HG02798 (cell line): ENCODE measurements around the gene PRKCA.

ENCODE experiments used
- ATAC-seq: cut with Tn5 transposase; IDR thresholded peaks from one replicate; pipeline ENCODE4 v1.9.1; 2021; ENCODE audit warnings: mild to moderate bottlenecking; ENCODE audit not compliant: unreplicated experiment, poor library complexity

Gene PRKCA

DNA sequence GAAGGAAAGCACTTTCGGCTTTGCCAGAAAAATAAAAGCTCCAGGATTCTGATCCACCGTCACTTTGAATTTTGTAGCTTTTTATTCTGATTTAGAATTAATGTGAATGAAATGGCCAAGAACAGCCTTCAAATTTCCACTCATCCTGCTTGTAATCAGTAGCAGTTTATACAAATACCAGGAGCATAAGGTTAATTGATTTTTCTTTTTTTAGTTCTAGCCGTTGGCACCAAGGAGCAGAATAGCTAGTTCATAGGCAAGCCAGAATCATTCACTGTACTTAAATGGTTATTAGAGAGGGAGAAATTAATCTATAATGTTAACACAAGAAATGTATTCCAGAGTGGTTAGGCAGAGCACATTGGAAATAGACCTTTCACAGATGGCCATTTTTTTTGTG is 491.4 kb downstream of the PRKCA start:
- no peak for ATAC-seq

DNA sequence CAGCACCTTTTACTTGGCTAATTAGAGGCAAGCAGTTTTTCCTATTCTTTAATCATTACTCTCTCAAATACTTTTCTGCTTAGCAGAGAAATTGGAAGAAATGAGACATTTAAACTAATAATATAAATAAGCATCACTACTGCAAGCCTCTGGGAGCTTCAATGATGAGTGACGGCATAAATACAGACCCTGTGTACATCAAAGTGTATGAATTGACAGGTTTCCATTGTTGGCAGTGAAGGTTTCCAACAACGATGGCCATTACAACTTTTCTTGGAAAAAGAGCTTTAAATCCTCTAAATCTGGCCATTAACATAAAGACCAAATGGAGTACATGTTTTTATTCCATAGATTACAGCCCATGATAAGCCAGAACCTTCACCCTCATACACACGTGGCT is 493.1 kb downstream of the PRKCA start:
- no peak for ATAC-seq

DNA sequence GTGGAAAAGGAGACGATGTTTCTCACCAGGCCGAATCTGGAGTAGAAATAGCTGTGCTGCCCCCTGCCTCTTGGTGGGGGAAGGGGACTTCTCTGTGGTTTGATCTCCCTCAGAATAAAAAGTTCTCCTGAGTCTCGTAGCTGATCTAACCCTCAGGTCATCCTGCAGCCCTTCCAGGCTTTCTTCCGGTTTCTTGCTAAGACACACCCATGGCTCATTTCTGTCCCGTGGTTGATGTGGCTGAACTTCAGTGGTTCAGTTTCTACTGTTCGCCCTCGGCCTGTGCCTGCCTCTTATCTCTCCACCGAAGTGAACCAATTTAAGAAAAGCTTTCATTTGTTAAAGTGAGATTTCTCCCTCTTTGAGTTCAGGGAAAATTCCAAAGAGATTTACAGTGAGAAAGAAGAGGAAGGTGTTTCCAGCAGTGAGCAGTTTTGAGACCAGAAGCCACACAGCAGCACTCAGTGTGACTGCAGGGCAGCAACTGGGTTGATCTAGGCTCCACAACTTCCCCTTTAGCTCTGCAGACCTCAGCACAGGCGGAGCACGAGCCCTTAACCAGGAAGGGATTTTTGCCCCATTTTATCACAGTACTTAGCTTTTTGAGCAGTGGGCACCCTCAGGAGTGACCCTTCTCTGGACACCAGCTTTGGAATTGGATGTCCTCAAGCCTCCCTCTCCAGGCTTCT is 497.6 kb downstream of the PRKCA start:
- ATAC-seq, result no peak

DNA sequence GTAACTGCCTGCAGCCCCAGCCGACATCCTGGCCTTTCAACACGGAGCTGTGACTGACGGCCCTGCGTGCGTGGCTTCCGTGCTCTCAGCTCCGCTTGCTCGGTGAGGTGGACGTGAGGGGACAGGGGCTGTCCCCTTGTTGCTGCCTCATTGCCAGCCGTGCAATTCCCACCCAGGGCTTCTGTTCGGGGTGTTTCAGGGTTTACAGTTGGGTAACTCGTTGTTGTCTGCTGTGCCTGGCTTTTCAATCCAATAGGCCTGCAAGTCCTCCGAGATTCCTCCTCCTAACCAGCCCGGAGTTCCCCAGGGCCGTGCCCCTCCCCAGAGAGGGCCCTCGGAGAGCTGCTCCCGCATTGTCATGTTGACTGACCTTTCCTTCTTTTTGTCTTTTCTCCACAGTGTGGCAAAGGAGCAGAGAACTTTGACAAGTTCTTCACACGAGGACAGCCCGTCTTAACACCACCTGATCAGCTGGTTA is 501.1 kb downstream of the PRKCA start:
- no peak for ATAC-seq

DNA sequence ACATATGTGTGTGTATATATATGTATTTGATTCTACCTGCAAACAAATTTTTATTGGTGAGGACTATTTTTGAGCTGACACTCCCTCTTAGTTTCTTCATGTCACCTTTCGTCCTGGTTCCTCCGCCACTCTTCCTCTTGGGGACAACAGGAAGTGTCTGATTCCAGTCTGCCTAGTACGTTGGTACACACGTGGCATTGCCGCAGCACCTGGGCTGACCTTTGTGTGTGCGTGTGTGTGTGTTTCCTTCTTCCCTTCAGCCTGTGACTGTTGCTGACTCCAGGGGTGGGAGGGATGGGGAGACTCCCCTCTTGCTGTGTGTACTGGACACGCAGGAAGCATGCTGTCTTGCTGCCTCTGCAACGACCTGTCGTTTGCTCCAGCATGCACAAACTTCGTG is 503.2 kb downstream of the PRKCA start:
- no peak for ATAC-seq

DNA sequence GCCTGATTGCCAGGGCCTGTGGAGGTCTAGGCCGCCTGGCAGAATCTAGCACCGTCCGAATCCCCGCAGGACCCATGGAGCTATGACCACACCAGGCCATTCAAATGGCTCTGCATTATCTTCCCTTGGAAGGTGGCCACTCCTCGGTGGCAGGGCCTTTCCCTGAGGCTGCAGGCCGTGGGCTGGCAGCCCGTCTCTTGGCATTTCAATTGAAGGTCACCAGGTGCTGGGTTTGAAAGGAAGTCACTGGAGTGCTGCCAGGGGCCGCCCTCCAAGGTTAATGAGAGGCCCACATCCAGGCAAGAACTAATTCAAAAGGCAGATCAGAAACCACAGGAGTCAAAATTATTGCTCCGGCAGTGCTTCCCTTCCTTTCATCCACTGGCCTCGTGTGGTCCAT is 504.8 kb downstream of the PRKCA start:
- no peak for ATAC-seq

DNA sequence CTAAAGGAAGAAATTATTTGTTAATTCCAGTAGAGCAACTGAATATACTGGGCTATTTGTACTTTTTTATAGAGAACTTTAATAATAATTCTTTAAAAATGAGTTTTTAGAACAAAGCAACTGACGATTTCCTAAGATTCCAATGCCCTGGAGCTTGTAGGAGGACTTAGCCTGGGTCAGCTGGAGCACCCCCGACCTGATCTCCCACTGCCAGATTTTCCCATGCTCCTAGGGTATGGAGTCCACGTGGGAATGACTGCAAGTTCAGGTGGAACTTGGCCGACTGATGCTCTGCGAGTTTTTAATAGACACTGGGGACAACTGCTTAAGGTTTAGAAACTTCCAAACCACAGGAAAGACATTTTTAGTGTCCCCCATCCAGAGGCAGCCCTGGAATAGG is 507.0 kb downstream of the PRKCA start:
- ATAC-seq, result no peak

DNA sequence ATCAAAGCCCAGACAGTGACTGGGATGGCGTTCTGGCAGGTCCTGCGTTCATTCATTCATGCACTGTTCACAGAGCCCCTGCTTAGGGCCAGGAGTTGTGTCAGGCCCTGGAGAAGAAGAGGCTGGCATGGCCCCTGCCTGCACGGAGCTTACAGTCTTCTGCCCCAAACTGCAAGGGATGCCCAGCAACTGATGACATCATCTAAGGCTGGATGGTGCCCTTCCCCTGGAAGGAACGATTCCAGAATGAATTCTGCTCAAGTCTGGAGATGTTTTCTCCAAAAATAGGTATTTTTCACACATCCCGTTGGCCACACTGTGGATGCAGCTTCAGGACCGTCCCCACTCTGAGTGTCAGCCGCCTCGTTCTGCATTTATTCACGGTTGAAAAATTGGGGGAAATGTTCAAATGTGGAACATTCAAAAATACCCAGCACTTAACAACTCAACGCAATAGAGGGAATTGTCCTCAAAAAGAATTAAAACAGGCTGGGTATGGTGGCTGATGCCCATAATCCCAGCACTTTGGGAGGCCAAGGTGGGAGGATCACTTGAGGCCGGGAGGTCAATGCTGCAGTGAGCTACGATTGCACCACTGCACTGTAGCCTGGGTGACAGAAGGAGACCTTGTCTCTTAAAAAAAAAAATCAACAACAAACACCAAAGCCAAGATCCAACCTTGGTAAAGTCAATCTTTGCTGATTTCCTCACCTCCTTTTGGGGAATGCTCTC is 508.7 kb downstream of the PRKCA start:
- ATAC-seq, result no peak

DNA sequence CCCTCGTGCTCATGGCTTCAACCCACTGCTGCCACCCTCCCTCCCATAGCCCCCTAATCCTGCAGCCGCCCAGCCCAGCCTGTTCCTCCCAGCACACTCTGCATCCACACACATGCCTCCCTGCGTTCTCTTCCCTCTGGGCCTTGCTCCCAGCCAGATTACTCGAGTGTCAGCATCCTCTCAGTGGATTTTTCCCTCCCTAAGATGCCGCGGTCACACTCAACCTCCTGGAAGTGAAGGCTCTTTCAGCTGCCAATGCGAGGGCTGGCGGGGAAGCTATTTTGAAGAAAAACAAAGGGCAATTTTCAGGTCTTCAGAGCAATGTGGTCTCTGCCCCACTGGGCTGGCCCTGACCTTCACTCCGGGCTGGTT is 509.3 kb downstream of the PRKCA start:
- ATAC-seq, result no peak

DNA sequence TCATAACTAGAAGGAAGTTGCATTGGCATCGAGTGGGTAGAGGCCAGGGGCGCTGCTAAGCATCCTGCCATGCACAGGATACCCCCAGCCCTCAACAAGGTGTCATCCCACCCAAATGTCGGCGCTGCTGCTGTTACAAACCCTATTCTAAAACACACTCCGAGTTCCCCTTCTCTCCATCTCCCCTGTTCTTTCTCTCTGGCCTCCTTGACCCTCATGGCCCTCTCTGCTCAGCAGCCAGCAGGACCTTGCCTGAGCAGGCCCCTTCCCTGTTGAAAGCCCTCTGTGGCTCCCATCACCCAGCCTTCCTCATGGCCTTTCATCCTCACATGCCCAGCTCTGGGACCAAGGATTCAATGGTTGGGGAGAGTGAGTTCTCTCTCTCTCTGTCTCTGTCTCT is 510.2 kb downstream of the PRKCA start:
- no peak for ATAC-seq

DNA sequence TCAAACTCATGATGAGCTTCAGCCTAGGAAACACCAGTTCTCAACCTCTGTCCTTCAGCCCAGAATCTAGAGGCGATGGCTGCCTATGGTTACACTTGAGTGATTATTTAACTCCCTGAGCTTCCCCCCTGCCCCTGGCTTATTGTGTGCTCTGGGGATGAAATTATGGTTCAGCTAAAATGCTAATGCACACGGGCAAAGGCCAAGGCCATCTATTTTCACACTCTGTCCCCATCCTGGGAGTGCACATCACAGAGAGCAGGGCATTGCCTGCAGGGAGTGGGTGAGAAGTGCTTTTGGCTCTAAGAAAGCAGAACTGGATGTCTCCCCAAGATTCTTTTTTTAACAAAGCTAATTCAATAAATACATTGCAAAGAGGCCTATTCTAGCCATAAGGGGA is 510.9 kb downstream of the PRKCA start:
- ATAC-seq, result no peak

DNA sequence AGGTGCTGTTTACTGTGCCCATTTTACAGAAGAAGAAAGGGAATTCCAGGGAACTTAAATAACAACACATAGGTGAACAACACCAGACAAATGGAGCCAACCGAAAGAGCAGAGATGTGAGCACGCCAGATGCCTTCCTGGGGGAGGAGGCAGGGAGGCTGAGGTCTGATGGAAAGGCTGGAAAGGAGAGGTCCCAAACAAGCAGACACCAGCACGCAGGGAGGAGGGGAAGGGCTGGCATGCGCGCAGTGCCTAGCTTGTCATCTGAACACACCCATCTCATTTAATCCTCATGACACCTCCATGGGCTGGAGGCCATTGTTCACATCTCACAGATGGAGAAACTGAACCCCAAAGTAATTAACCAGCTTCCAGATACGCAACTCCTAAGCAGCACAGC is 511.6 kb downstream of the PRKCA start:
- ATAC-seq, result no peak

DNA sequence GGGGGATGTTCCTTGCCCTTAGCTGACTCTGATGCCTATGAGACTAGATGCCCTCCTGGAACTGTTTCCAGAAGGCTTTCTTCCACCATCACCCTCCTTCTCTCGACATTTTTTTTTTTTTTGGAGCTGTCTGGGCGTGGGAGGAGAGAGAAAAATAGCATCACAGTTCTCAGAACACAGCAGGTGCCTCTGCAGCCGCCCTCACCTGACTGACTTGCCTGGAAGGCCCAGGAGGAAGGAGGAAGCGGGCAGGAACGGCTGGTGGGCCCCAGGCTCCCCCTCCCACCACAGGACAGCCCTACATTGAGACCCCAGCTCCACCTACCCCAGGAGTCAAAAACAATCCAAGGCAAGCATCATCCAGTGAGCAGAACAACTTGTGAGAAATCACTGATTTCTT is 512.2 kb downstream of the PRKCA start:
- ATAC-seq, result no peak

DNA sequence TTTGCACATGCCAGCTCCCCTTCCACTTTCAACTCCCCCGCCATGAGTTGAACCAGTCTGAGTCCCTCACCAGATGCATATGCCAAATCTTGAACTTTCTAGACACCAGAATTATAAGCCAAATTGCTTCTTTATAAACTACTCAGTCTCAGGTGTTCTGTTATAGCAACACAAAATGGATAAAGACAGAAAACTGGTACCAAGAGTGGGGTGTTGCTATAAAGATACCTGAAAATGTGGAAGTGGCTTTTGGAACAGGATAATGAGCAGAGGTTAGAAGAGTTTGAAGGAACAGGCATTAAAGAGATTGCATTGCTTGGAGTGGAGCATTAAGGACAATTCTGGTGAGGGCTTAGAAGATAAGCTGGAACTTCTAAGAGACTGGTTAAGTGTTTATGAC is 515.3 kb downstream of the PRKCA start:
- no peak for ATAC-seq

DNA sequence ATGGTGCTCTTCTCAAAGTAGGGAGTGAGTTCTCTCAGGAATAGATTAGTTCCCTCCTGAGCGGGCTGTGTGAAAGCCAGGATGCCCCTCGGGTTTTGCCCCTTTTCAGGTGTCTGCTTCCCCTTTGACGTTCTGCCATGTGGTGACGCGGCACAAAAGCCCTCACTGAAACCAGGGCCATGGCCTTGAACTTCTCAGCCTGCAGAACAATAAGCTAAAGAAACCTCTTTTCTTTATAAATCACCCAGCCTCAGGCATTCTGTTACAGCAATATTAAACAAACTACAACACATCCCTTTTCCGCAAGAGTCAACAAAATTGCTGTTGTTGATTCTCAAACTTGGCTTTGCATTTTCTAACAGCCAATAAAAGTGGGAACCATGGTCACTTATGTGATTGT is 517.1 kb downstream of the PRKCA start:
- no peak for ATAC-seq

DNA sequence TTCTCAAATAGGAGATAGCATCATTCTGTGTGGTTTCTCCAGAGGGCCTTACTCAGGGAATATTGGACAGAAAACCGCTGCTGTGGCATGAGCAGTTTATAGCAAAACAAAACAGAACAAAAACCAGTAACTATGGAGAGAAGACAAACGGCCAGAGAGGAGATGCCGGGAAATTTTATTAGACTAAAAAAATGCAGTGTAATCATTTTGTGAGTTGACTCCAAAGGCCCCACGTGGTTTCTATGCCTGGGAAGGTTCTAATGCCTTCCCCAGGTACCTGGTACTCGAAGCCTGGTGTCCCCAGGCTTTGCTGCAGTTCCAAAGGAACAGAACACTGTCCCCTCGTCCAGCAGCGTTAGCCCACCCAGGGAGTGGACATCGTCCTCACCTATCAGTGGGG is 519.6 kb downstream of the PRKCA start:
- ATAC-seq, result no peak

DNA sequence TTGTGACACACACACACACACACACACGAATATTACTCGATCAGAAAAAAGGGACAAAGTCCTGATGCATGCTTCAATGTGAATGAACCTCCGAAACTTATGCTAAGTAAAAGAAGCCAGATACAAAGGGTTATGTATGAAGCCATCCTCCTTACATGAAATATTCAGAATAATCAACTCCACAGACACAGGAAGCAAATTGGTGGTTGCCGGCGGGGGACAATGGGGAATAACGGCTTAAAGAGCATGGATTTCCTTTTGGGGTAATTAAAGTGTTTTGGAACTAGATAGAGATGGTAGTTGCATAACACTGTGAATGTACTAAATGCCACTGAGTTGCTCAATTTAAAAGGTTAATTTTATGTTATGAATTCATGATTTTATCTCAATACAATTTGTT is 524.4 kb downstream of the PRKCA start:
- ATAC-seq, result no peak

DNA sequence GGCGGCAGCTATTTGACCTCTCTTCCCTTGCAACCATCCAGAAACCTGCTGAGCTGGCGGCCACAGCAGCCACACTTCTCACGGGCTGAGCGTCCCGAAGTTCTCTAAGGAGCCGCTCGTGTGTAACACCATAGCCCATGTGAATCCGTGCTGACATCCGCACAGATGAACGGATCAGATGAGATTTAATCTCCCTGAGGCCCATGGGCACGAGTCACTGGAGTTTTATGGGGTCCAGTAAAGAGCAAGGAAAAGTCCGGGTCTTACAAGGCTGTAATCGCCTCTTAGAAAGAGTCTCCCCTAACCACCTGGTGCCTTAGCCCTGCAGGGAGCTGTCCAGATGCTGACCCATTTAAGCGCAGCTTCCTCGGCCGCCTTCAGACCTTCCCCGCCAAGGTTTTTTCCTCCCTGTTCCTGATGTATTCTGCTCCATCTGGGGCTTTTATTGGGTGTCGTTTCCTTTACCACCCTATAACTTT is 527.0 kb downstream of the PRKCA start:
- ATAC-seq, result no peak

DNA sequence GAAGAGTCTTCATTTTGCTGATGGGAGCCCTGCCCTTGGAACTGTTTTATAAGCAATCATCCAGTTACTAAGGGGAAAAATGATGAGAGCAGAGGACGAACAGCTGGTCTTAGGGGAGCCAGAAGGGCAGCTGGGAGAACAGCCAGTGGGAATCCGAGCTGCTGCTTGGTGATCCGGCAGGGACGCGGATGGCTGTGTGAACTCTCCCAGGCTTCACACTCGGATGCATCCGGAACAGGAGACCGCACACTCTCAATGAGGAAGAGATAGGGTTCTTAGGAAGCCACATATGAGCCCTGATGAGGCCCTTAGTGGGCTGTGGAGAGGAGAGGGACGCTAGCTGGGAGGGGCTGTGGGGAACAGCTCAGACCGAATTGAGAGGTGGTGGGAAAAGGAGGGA is 527.5 kb downstream of the PRKCA start:
- no peak for ATAC-seq

DNA sequence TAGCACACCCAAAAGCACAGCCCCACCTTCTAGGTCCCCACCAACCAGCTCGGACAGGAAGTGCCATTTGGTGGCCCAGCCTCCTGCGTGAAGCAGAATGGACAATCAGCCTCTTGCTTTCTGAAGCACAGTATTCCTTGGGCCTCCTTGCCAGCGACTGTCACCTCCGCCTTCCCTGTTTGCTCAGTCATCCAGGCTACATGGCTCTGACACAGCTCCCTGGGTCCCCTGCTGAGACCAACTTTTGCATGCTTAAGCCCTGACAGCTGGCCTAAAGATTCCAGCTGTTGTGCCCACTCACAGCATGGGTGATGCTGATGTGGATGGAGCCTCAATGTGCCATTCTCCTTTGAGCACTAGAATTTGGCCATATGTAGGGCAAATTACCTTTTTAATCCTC is 528.0 kb downstream of the PRKCA start:
- no peak for ATAC-seq

DNA sequence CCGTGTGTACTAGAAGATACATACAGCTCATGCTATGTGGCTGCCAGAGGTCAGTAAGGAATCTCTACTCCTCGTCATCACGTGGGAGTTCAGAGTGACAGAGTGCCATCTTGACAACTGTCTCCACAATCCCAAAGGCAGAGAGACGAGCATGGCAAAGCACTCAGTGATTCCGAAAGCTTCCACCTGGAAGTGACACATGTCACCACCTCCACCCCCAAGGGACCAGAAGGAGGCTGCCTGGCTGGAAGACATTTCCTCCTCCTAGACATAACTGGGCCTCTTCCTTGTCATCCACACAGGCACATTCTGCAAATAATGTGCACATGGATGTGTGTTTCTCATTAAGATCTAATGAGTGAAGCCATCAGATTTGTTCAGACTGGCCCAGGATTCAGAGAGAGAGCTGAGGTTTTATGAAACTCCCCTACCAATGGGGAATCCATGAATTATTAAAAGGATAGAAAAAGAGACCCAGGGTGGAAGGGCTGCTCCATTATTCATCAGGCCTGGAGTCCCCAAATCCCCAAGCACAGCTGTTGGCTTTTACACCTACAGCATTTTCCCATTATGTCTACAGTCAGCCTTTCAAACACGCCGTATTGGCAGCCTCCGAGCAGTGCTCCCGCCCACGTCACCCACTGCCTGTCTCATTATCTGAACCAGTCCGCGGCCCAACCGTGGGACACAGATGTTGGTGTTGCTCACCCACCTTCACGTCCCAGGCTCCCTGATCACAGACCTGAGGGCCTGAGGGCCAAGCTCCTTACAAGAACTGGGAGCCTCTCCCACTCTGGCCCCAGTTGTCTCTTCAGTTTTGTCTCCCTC is 529.2 kb downstream of the PRKCA start:
- no peak for ATAC-seq
